ENCODE data around the gene NUP188. TPM values are rescaled to one million over a fixed set of nuclear protein-coding genes. Genes with fewer than 3 reads are reported as not detected.
A peak's percentile ranks its signal among the peaks of the same experiment; 100 is the strongest.

Gene NUP188
- polyA plus RNA-seq, 1 experiment = 49.2 TPM

DNA sequence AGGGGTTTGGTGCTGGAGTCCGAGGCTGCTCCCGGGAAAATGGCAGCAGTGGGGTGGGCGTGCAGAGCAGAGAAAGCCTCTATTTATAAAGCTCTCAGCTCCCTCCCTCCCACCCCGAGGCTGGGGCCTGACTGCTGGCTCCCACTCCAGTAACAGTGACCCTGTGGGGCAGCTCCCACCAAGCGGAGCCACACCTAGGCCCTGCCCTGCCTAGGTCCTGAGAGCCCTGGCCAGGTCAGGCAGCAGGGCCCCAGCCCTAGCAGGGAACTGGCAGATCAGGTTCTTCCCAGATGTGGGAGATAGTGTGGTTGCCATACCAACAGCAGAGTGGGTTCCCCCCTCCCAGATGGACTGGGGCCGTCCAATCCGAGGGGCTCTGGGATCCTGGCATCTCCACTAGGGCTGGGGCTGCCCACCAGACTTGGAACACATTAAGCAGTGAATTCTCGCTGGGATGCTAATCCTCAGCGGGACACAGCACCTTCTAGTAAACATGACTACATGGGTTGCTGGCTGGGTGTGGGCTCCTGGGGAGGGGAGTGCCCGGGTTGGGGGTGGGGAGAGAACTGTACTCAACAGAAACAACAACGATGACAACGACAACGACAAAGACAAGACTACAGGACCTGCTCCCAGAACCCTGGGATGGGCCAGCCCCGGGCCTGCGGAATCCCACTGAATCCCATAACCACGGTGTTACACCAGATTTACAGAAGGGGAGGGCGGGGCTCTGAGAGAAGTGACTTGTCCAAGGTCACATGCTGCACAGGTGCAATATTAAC lies 79.1 kb downstream of the NUP188 start:
- Histone ChIP-seq H3K4me3 (ENCODE audit: low read depth, low read length) (peak overlapping the region; percentile 56), H3K36me3 (ENCODE audit: control insufficient read depth, insufficient read depth, low read length) (no peaks in the 10 kb centered on the region), H3K27me3 (ENCODE audit: control insufficient read depth, insufficient read depth, low read length) (no peaks in the 10 kb centered on the region)
- POLR2A ChIA-PET = no interaction called here
- no peak for DNase-seq (ENCODE audit: low read depth)
- TF ChIP-seq, protein P1, sequence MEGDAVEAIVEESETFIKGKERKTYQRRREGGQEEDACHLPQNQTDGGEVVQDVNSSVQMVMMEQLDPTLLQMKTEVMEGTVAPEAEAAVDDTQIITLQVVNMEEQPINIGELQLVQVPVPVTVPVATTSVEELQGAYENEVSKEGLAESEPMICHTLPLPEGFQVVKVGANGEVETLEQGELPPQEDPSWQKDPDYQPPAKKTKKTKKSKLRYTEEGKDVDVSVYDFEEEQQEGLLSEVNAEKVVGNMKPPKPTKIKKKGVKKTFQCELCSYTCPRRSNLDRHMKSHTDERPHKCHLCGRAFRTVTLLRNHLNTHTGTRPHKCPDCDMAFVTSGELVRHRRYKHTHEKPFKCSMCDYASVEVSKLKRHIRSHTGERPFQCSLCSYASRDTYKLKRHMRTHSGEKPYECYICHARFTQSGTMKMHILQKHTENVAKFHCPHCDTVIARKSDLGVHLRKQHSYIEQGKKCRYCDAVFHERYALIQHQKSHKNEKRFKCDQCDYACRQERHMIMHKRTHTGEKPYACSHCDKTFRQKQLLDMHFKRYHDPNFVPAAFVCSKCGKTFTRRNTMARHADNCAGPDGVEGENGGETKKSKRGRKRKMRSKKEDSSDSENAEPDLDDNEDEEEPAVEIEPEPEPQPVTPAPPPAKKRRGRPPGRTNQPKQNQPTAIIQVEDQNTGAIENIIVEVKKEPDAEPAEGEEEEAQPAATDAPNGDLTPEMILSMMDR (IDR thresholded peaks at IDR 0.05; ENCODE audit: insufficient read depth, low read depth, low read length) = no peak
- CTCF ChIA-PET = interaction anchor here (0.6 kb wide), 1 partner anchor 14 kb away, joined by 3 read pairs; no protein-coding TSS in a partner anchor

DNA sequence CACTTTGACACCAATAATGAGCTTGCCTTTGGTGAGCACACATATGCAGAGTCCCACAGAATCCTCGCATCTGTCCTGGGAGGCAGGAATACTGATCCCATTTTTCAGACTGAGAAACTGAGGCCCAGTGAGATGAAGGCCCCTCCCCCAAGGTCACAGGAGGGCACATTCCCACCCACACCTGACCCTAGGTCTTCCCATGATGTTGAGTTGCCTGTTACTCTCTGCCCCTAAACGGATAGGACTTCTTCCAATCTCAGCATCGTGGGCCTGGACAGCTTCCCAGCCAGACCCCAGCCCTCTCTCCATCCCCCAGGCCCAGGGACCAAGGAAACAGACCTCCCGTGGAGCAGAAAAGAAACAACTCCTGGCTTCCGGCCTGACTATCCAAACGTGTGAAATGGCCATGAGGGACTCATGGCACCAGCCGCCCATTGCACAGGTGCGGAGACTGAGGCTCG lies 79.8 kb downstream of the NUP188 start:
- Histone ChIP-seq H3K27me3 (ENCODE audit: control insufficient read depth, insufficient read depth, low read length) (no peaks in the 10 kb centered on the region), H3K36me3 (ENCODE audit: control insufficient read depth, insufficient read depth, low read length) (no peaks in the 10 kb centered on the region), H3K4me3 (ENCODE audit: low read depth, low read length) (peak overlapping the region; percentile 56)
- ChIA-PET CTCF (interaction anchor here (0.6 to 1.6 kb wide), 2 partner anchors 15 to 21 kb away, joined by 3 to 7 read pairs; no protein-coding TSS in a partner anchor), POLR2A (no interaction called here)
- DNase-seq (ENCODE audit: low read depth) = no peak
- TF ChIP-seq, protein P1 (IDR thresholded peaks at IDR 0.05; ENCODE audit: insufficient read depth, low read depth, low read length) = no peak

DNA sequence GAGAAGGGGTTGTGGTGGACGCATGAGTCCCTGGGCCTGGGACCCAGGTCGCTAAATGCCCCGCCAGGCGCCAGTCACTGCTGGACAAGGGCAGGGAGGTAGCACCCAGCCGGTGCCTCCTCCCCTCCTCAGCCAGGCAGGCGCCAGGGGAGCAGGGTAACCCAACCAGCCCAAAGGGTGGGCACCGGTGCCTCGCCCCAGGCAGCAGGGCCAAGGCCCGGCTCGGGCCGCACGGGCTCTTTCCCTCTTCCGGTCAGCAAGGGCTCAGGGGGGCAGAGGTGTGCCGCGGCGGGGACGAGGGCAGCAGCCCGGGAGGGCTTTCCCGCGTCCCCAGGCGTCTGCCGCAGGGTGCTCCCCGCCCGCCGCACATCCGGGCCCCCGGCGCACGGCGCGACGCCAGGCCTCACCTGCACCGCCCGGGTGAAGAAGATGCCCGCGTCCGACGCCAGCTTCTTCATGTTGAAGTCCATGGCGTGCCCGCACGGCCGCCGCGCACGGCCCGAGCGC lies 80.2 kb downstream of the NUP188 start:
- ChIA-PET CTCF (interaction anchor here (0.6 to 2.2 kb wide), 10 partner anchors 9 to 734 kb away, joined by 3 to 7 read pairs (median 4); no protein-coding TSS in a partner anchor), POLR2A (interaction anchor here (0.5 to 0.6 kb wide), 2 partner anchors 189 to 783 kb away, joined by 3 to 5 read pairs; no protein-coding TSS in a partner anchor)
- TF ChIP-seq, protein P1 (IDR thresholded peaks at IDR 0.05; ENCODE audit: insufficient read depth, low read depth, low read length) = no peak
- no peak for DNase-seq (ENCODE audit: low read depth)
- peak overlapping the region; percentile 56 for H3K4me3 ChIP-seq (ENCODE audit: low read depth, low read length)
- no peaks in the 10 kb centered on the region for H3K36me3 ChIP-seq (ENCODE audit: control insufficient read depth, insufficient read depth, low read length)
- H3K27me3 ChIP-seq (ENCODE audit: control insufficient read depth, insufficient read depth, low read length) = no peaks in the 10 kb centered on the region

DNA sequence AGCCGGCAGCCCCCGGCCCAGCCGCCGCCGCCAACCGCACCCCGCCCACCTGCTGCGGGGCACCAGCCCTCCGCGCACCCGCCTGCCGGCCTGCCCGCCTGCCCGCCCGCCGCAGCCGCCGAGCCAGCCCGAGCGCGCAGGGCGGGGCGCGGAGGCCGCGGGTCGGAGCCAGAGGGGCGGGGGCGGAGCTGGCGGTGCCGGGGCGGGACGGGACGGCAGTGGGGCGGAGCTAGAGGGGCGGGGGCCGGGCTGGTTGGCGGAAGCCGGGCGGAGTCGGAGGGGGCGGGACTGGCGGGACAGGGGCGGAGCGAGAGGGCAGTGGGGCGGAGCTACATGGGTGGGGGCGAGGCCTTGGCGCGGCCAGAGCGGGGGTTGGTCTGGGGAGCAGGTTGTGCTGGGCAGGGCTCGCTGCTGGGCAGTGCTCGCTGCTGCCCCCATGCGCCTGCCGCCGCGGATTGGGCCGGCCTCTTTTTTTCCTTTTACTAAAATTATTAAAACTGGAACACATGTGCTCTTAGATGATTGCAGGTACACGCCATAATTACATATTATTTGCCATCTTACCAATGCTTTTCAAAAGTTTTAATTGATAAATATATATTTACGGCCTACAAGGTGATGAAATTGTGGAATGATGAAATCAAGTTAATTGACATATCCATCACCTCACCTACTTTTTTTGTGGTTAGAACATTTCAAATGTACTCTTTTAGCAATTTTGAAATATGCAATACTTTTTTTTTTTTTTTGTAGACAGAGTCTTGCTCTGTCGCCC lies 80.9 kb downstream of the NUP188 start, which contains the start of gene SH3GLB2:
Gene SH3GLB2 (minus strand): TSS at position 140 of the 775 bp plus-strand sequence. CDS start 177 bp downstream, outside the sequence.
- ChIA-PET CTCF (interaction anchor here (0.6 to 2.2 kb wide), 10 partner anchors 10 to 734 kb away, joined by 3 to 7 read pairs (median 4); no protein-coding TSS in a partner anchor), POLR2A (interaction anchor here (0.5 to 0.6 kb wide), 2 partner anchors 189 to 783 kb away, joined by 3 to 5 read pairs; no protein-coding TSS in a partner anchor)
- H3K4me3 ChIP-seq (ENCODE audit: low read depth, low read length) = peak within 1 kb of the TSS; percentile 56
- TF ChIP-seq, protein P1 (IDR thresholded peaks at IDR 0.05; ENCODE audit: insufficient read depth, low read depth, low read length) = peak; percentile 93
- no peaks in the 10 kb centered on the region for H3K27me3 ChIP-seq (ENCODE audit: control insufficient read depth, insufficient read depth, low read length)
- peak; percentile 46 for DNase-seq (ENCODE audit: low read depth)
- H3K36me3 ChIP-seq (ENCODE audit: control insufficient read depth, insufficient read depth, low read length) = no peaks in the 10 kb centered on the region

All from BJ (cell line).